Right ventricle myocardium superior (tissue), 1 donor: ENCODE results near the gene SPECC1. TPM values are rescaled to one million over a fixed set of nuclear protein-coding genes. Genes with fewer than 3 reads are reported as not detected.
"Not testable (repeated sequence)": the region's sequence is repeated elsewhere in the genome, so short reads cannot be mapped to it uniquely, and the experiment has no call there.

Experiments
- ATAC-seq: fragments of 200-7000 bp; cut with Tn5 transposase; one replicate; pipeline ENCODE4 v1.9.1; 2020; ENCODE audit warnings: mild to moderate bottlenecking; ENCODE audit not compliant: poor library complexity
- DNase-seq: peaks from one replicate; pipeline ENCODE4 v3.0.0-alpha.2; 2020
- intact Hi-C: fragments of 100-400 bp; cut with DNase I; formaldehyde crosslinking; loops from one replicate; pipeline ENCODE4 v1.11.2; 2022
- total RNA-seq: library from RNA; stranded (reverse); fragmentation: NEBNext Ultra II Directional; extraction: Animal tissue kit (Norgen Biotek cat#: 25700); gene quantifications from one replicate; pipeline ENCODE4 v1.2.1, GENCODE V29; 2021
- donor health status: DM: no; HTN: yes; CAD: no; lungs with severe emphysema.

The SPECC1 gene
- total RNA-seq, 1 donor from 2014 or later, result 8.5 TPM

DNA sequence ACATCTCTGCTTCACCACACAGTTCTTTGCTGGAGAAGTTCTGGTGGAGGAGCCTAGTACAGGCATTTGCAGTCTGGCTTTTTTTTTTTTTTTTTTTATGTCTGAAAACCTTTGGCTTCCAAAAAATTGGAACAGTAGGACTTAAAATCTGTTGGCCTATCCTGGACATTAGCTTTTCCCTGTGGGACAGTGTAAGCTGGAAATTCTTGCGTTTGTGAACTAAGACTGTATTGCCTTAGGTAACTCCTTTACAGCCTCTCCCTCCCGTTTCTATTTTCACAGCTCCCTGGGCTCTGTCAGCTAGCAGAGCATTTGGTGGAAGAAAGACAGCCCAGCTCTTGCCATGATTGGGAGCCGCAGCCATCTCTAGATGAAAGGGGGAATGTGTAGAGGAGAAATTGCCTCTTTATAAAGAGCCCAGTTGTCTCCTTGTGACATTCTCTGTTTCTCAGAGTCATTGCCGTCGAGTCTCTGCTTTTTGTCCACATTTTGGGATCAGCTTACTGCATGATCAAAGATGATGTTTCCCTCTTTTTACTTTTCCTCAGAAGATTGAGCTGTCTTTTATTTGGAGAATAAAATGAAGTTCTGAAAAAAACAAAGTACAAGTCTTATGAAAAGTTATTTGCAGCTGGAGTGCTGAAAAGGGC is 227.5 kb downstream of the SPECC1 start:
- intact Hi-C loops, result no loop called here
- ATAC-seq, result no peak
- no peak for DNase-seq

GRCh38 chr17:20239776-20240175 is 230.6 kb downstream of the SPECC1 start:
- intact Hi-C loops, ATAC-seq, DNase-seq: not testable (repeated sequence)

DNA sequence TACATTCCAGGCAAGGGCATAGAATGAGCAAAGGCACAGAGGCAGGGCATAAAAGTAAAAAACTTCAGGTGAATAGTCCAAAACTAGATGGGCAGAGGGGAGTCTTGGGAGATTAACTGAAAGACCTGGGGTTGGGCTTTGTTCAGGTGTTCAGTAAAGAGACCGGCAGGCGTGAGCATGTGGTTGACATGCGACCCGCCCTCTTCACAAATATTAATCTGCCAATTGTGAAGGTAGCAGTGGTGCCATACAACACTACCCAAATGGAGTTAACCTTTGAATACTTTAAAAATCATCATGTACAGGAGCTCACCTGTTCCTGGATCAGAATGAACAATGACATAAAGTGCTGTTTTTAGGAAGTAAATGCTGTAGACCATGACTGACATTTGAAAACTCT is 232.7 kb downstream of the SPECC1 start:
- intact Hi-C loops, result no loop called here
- DNase-seq (no peak), ATAC-seq (no peak)

DNA sequence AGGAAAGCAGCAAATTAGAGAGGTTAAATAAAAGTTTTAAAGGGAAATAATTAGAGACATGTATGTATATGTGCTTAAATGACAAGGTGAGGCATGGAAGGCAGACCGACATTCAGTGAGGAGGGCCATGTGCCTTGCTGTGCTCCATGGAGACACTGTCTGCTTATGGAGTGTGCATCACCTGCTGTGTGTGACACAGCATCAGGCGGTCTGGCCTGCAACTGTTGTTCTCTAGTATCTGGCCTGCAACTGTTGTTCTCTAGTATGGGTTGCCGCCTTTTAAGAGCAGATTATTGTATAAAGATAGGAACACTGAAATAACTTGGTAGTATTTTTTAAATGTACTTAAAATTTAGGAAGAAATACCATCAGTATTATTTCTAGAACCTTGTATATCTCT is 233.1 kb downstream of the SPECC1 start:
- DNase-seq, result no peak
- ATAC-seq, result no peak
- intact Hi-C loops, result no loop called here

GRCh38 chr17:20243524-20243923 is 234.4 kb downstream of the SPECC1 start:
- no peak for DNase-seq
- intact Hi-C loops, result no loop called here
- no peak for ATAC-seq

DNA sequence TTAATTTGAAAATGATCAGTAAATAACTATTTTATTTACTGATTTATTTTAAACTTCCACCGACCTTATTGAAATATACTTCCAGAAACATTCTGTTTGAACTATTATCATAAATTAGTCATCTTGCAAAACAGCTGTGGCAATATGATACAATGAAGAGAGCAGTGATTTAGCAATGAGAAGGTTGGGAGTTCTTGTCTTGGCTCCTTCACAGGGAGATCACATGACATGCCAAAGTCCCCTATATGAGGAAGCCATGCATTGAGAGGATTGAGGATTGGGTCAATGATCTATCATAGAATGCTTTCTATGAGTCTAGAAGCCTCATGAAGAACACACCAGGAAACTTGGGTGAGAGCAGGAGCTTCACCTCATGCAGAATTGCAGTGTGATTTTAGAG is 235.5 kb downstream of the SPECC1 start:
- intact Hi-C loops, result no loop called here
- no peak for ATAC-seq
- DNase-seq, result no peak

GRCh38 chr17:20246692-20247091 is 237.5 kb downstream of the SPECC1 start:
- ATAC-seq (no peak), DNase-seq (no peak)
- intact Hi-C loops, result no loop called here

- ATAC-seq (no peak), DNase-seq (no peak)
- intact Hi-C loops, result no loop called here
Observed at GRCh38 chr17:20253323-20253722, 244.2 kb downstream of the SPECC1 start.

GRCh38 chr17:20254541-20254940 is 245.4 kb downstream of the SPECC1 start:
- intact Hi-C loops, result no loop called here
- no peak for DNase-seq
- ATAC-seq, result no peak

GRCh38 chr17:20256144-20256543 is 247.0 kb downstream of the SPECC1 start:
- no peak for ATAC-seq
- intact Hi-C loops, result no loop called here

GRCh38 chr17:20257008-20257407 is 247.8 kb downstream of the SPECC1 start:
- intact Hi-C loops, result no loop called here
- ATAC-seq (no peak), DNase-seq (no peak)

More at GRCh38 chr17:20256144-20256543, 247.0 kb downstream of the SPECC1 start:
- no peak for DNase-seq

GRCh38 chr17:20257798-20258197 is 248.6 kb downstream of the SPECC1 start:
- intact Hi-C loops, result no loop called here
- ATAC-seq (no peak), DNase-seq (no peak)

DNA sequence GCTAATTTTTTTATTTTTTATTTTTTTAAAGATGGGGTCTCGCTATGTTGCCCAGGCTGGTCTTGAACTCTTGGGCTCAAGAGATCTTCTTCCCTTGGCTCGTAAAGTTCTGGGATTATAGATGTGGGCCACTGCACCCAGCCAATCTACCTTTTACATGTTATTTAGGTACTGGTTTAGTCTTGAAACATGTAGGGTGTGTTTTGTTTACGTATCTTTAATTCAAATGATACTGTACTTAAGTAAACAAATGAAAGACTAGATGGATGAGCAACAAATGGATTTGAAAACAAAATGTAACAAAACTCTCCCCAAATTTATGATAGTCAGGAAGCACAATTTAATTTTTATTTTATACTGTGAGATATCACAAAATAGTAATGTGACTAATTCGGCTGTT is 250.5 kb downstream of the SPECC1 start:
- intact Hi-C loops, result no loop called here
- DNase-seq (no peak), ATAC-seq (no peak)

- intact Hi-C loops, result no loop called here
- no peak for DNase-seq
- no peak for ATAC-seq
Observed at GRCh38 chr17:20260268-20260667, 251.1 kb downstream of the SPECC1 start.

DNA sequence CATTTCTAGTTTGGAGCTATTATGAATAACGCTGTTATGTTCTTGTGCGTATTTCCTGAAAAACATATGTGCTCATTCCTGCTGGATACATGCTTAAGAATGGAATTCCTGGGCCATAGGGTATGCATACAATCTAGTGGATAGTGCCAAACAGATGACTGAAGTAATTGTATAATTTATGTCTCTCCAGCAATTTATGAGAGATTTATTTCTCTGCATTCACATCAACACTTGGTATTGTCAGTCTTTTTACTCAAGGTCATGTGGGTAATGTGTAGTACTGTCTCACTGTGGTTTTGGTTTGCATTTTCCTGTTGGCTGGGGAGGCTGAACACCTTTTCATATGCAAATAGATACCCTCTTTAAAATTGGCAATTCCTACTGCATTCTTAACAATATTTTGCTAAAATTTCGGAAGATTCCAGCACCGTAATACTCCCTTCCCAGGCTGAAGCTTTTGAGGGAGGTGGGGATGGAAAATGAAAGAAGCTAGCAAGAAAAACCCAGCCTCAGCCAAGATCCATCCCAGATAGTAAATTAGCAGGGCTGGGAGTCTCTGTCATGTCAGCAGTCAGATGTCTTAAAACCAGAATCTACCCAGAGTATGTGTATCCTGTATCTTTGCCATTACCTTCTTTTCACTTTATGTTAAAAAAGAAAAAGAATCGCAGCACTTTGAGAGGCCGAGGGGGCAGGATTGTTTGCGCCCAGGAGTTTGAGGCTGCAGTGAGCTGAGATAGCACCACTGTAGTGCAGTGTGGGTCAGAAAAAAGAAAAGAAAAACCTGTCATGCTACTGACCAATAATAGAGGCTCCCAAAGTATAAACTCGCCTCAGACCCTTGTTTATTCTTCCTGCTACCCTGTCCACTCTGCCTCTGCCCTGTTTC is 253.3 kb downstream of the SPECC1 start:
- intact Hi-C loops, result no loop called here
- DNase-seq (no peak), ATAC-seq (no peak)

DNA sequence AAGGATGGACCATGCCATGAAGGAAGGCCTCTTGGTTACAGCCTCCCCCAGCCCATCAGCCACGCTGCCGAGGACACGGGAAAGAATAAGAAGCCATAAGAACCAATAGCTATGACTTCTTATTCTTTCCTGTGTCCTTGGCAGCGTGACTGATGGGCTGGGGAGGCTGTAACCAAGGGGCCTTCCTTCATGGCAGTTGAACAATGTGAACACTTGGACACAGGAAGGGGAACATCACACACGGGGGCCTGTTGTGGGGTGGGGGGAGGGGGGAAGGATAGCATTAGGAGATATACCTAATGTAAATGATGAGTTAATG is 253.9 kb downstream of the SPECC1 start:
- intact Hi-C loops, ATAC-seq, DNase-seq: not testable (repeated sequence)

GRCh38 chr17:20263595-20263994 is 254.4 kb downstream of the SPECC1 start:
- ATAC-seq (no peak), DNase-seq (no peak)
- intact Hi-C loops, result no loop called here

GRCh38 chr17:20264996-20265395 is 255.8 kb downstream of the SPECC1 start:
- intact Hi-C loops, result no loop called here

GRCh38 chr17:20266806-20267458 is 257.8 kb downstream of the SPECC1 start:
- DNase-seq, result no peak
- ATAC-seq, result no peak
- intact Hi-C loops, result no loop called here

More at GRCh38 chr17:20264996-20265395, 255.8 kb downstream of the SPECC1 start:
- DNase-seq (no peak), ATAC-seq (no peak)

- DNase-seq, result no peak
- intact Hi-C loops, result no loop called here
- no peak for ATAC-seq
Observed at GRCh38 chr17:20267459-20267842, 258.3 kb downstream of the SPECC1 start.
